RWPE2 (cell line): ENCODE data around the gene WWTR1.

Experiments used
- ATAC-seq: fragments of 200-7000 bp; cut with Tn5 transposase; 3 replicates; pipeline ENCODE4 v1.9.1; 2021; ENCODE audit warnings: low read depth
- DNase-seq: peaks from one replicate; pipeline ENCODE4 v3.0.0-alpha.2; 2020; ENCODE audit warnings: low spot score
- H3K27ac ChIP-seq: fragments of 450-650 bp; 2 replicates; pipeline ENCODE4 v1.5.1; 2017; ENCODE audit warnings: mild to moderate bottlenecking; ENCODE audit not compliant: poor library complexity, severe bottlenecking
- H3K27me3 ChIP-seq: fragments of 250-450 bp; sonication (Bioruptor Pico); 2 replicates; pipeline ENCODE4 v1.5.1; 2021; ENCODE audit warnings: mild to moderate bottlenecking, moderate library complexity; ENCODE audit not compliant: insufficient read depth, poor library complexity, severe bottlenecking
- H3K36me3 ChIP-seq: fragments of 250-450 bp; sonication (Bioruptor Pico); 2 replicates; pipeline ENCODE4 v1.5.1; 2020; ENCODE audit warnings: low read depth, mild to moderate bottlenecking, moderate library complexity
- H3K4me1 ChIP-seq: fragments of 250-450 bp; sonication (Bioruptor Pico); 2 replicates; pipeline ENCODE4 v1.5.1; 2021; ENCODE audit warnings: mild to moderate bottlenecking, moderate library complexity; ENCODE audit not compliant: insufficient read depth, poor library complexity, severe bottlenecking
- H3K4me3 ChIP-seq: fragments of 250-450 bp; sonication (Bioruptor Pico); 2 replicates; pipeline ENCODE4 v1.5.1; 2021; ENCODE audit warnings: mild to moderate bottlenecking, moderate library complexity; ENCODE audit not compliant: severe bottlenecking
- H3K9me3 ChIP-seq: fragments of 250-450 bp; sonication (Bioruptor Pico); 2 replicates; pipeline ENCODE4 v1.5.1; 2021; ENCODE audit warnings: mild to moderate bottlenecking, moderate library complexity; ENCODE audit not compliant: severe bottlenecking
- TF ChIP-seq, protein P1 (sequence below): fragments of 450-650 bp; IDR thresholded peaks from one replicate; pipeline ENCODE4 v1.5.1; 2017; ENCODE audit warnings: mild to moderate bottlenecking, moderate library complexity; ENCODE audit not compliant: poor library complexity, severe bottlenecking

WWTR1 gene

DNA sequence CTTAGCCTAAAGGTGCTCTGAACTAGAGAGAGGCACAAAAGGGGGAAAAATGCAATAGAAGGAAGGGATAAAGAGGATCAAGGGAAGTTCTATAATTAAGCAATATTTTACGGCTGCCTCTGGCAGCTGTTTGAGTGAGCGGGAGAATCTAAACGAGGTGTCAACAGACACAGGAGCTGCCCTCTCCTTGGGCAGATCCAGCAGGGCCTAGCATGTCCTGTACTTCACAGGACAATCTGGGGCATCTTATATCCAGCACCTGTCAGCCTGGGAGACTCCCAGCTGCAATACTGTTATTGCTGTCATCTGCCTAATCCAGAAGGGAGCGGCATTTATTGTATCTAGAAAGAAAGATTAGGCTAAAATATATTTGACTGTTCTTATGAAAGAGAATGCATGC is 68.9 kb downstream of the WWTR1 start:
- no peaks in the 10 kb centered on the region for H3K27me3 ChIP-seq
- H3K4me1 ChIP-seq: peaks cover 58% of the 10 kb centered on the region
- no peak overlapping the region for H3K4me3 ChIP-seq
- no peak for ATAC-seq
- TF ChIP-seq, protein P1, sequence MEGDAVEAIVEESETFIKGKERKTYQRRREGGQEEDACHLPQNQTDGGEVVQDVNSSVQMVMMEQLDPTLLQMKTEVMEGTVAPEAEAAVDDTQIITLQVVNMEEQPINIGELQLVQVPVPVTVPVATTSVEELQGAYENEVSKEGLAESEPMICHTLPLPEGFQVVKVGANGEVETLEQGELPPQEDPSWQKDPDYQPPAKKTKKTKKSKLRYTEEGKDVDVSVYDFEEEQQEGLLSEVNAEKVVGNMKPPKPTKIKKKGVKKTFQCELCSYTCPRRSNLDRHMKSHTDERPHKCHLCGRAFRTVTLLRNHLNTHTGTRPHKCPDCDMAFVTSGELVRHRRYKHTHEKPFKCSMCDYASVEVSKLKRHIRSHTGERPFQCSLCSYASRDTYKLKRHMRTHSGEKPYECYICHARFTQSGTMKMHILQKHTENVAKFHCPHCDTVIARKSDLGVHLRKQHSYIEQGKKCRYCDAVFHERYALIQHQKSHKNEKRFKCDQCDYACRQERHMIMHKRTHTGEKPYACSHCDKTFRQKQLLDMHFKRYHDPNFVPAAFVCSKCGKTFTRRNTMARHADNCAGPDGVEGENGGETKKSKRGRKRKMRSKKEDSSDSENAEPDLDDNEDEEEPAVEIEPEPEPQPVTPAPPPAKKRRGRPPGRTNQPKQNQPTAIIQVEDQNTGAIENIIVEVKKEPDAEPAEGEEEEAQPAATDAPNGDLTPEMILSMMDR: no peak
- no peaks in the 10 kb centered on the region for H3K9me3 ChIP-seq
- H3K27ac ChIP-seq: peak overlapping the region; percentile 68
- no peaks in the 10 kb centered on the region for H3K36me3 ChIP-seq
- no peak for DNase-seq

DNA sequence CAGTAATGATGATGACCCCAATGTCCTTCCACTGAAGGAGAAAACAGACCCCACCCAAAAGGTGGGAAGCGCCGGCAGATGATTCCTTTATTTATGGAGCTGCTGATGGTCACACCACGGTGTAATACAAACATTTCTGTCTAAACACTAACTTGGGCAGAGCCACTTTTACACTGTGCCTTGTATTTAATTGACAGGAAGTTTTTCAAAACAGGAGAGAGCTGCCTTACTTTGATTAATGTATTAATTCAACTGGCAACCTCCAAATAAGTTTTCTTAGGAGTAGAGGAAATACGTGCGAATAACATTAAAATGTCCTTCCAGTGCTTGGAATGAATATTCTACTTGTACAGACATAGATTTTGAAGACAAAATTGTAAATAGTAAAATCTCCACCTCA is 70.4 kb downstream of the WWTR1 start:
- Histone ChIP-seq H3K27me3 (no peaks in the 10 kb centered on the region), H3K4me3 (no peak overlapping the region), H3K4me1 (peaks cover 68% of the 10 kb centered on the region), H3K9me3 (no peaks in the 10 kb centered on the region), H3K27ac (peak overlapping the region; percentile 98), H3K36me3 (no peaks in the 10 kb centered on the region)
- DNase-seq (no peak), ATAC-seq (no peak)
- TF ChIP-seq, protein P1: no peak

DNA sequence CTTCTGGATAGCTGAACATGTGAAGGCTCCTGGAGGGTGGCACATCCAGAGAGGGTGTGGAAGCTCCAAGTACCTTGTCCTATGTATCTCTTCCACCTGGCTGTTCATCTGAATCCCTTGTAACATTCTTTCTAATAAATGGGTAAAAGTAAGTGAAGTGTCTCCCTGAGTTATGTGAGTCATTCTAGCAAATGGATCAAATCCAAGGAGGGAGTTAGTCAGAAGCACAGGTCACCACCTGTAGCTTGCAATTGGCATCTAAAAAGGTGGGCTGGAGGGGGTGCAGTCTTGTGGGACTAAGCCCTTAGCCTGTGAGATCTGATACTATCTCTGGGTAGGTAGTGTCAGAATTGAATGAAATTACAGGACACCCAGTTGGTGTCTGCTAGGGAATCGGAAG is 71.0 kb downstream of the WWTR1 start:
- ATAC-seq: peak; percentile 81
- no peak for DNase-seq
- no peaks in the 10 kb centered on the region for H3K9me3 ChIP-seq
- H3K4me1 ChIP-seq: peaks cover 74% of the 10 kb centered on the region
- no peaks in the 10 kb centered on the region for H3K27me3 ChIP-seq
- no peaks in the 10 kb centered on the region for H3K36me3 ChIP-seq
- TF ChIP-seq, protein P1: no peak
- H3K27ac ChIP-seq: peak overlapping the region; percentile 98
- no peak overlapping the region for H3K4me3 ChIP-seq

DNA sequence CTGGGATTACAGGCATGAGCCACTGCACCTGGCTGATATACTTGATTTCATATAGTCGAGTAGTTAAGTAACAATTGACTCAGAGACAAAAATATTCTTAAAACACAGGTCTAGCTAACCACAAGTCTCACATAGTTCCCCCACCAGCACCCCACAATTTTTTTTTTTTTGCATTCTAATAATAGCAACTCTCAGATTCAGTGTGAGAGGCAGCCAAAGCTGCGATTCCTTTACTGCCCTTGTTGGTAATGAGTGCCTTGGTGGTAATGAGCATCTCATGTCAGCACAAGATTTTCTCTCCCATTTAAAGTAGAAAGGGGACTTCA is 72.5 kb downstream of the WWTR1 start:
- Histone ChIP-seq H3K36me3 (no peaks in the 10 kb centered on the region), H3K4me1 (peaks cover 89% of the 10 kb centered on the region), H3K27me3 (no peaks in the 10 kb centered on the region), H3K4me3 (no peak overlapping the region), H3K9me3 (no peaks in the 10 kb centered on the region), H3K27ac (peak overlapping the region; percentile 98)
- TF ChIP-seq, protein P1: no peak
- ATAC-seq (no peak), DNase-seq (no peak)

DNA sequence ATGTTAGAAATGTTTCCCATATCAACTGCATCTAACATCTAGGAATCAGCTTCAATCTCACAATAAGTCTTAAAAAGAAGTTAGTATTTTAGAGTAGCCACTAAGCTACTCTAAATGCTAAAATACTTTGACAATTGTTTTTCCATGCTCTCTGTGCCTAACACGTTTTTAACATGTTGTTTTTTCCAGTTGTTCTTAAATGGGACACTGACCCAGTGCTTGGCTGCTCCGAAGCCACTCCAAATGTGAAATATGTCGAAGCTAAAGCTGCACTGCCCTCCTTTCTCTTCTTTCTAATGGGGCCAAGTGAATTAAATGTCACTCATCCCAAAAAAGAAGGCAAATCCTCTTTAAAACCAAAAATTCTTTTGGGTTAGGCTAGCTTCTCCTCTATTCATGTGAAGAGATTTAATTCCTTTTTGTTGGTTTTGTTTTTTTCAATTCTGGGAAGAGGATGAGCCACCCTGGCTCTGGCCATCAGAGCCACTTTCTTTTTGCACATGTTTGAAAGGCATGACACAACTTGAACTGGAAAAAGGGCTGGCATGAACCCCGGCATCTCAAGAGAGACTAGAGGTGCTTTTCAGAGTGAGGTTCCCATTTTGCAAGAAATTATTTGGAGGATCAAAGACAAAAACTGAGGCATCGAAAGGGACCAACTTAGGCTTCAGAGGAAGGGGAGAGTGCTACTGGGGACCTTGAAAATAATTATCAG is 73.7 kb downstream of the WWTR1 start:
- Histone ChIP-seq H3K36me3 (no peaks in the 10 kb centered on the region), H3K4me1 (peaks cover 90% of the 10 kb centered on the region), H3K27ac (peak overlapping the region; percentile 98), H3K9me3 (no peaks in the 10 kb centered on the region), H3K4me3 (no peak overlapping the region), H3K27me3 (no peaks in the 10 kb centered on the region)
- ATAC-seq (no peak), DNase-seq (no peak)
- TF ChIP-seq, protein P1: no peak
